ENCODE measurements around the gene SCGB3A2.
"Not testable (repeated sequence)": the region's sequence is repeated elsewhere in the genome, so short reads cannot be mapped to it uniquely, and the experiment has no call there.

The SCGB3A2 gene

GRCh38 chr5:147863454-147864158 lies 14.9 kb upstream of the SCGB3A2 start:
- no peak for DNase-seq

DNA sequence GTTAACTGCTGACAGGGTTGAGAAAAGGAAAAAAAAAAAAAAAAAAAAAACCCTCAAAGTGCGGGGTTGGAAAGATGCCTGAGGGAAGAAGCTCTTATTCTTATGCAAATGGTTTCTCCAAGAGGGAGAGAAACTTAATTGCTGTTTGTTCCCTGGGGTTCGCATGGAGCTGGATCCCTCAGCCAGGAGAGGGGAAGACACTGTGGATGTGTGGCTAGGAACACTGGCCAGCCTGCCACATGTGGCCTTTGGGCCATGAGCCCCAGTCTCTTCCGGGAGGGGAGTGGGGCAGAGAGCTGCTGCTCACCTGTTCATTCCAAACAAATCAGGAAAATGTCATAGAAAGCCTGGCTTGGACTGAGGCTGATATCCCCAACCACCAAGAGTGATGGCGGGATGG lies 9.4 kb upstream of the SCGB3A2 start:
- no peak for DNase-seq

DNA sequence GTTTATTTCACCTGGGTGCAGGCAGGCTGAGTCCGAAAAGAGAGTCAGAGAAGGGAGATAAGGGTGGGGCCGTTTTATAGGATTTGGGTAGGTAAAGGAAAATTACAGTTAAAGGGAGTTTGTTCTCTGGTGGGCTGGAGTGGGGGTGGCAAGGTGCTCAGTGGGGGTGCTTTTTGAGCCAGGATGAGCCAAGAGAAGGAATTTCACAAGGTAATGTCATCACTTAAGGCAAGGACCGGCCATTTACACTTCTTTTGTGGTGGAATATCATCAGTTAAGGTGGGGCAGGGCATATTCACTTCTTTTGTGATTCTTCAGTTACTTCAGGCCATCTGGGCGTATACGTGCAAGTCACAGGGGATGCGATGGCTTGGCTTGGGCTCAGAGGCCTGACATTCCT lies 8.6 kb upstream of the SCGB3A2 start:
- DNase-seq, result not testable (repeated sequence)

GRCh38 chr5:147871980-147872549 lies 6.4 kb upstream of the SCGB3A2 start:
- DNase-seq, result not testable (repeated sequence)

DNA sequence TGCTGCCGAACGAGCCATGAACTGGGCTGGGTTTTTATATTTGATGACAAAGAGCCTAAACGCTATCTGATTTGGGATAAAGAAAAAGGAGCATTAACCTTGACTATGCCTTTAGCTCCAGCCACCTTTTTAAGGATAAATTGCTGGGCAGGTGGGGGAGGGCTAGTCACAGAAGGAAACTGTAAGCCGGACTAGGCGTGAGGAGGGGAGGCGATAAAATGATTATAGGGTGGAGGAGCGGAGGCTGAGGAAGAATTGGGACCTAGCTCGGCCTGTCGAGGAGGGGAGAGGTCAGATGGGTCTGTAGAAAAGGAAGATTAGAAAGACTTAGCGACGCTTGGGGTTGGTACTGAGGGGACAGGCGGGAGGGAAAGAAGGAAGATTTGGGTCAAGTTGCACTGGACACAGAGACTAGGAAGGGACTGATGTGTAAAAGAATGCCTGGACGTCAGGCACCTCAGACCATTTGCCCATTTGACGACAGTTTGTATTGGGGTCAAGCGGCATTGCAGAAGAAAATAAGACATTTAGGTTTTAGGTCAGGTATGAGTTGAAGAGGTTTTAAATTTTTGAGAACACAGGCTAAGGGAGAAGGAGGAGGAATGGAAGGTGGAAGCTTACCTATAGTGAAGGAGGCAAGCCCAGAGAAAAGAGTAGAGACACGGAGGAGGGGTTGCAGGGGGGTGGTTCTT lies 5.6 kb upstream of the SCGB3A2 start:
- DNase-seq, result not testable (repeated sequence)

DNA sequence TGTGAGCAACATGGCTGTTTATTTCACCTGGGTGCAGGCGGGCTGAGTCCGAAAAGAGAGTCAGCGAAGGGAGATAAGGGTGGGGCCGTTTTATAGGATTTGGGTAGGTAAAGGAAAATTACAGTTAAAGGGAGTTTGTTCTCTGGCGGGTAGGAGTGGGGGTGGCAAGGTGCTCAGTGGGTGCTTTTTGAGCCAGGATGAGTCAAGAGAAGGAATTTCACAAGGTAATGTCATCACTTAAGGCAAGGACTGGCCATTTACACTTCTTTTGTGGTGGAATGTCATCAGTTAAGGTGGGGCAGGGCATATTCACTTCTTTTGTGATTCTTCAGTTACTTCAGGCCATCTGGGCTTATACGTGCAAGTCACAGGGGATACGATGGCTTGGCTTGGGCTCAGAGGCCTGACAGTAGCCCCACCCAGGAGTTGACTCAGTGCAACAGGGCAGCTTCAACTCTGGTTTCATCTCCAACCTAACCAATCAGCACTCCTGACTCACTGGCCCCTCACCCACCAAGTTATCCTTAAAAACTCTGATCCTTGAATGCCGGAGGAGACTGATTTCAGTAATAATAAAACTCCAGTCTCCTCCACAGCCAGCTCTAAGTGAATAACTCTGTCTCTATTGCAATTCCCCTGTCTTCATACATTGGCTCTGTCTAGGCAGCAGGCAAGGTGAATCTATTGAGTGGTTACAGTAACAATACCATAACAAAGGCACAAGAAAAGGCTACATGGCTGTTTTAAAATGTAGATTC lies 4.2 kb upstream of the SCGB3A2 start:
- not testable (repeated sequence) for DNase-seq

DNA sequence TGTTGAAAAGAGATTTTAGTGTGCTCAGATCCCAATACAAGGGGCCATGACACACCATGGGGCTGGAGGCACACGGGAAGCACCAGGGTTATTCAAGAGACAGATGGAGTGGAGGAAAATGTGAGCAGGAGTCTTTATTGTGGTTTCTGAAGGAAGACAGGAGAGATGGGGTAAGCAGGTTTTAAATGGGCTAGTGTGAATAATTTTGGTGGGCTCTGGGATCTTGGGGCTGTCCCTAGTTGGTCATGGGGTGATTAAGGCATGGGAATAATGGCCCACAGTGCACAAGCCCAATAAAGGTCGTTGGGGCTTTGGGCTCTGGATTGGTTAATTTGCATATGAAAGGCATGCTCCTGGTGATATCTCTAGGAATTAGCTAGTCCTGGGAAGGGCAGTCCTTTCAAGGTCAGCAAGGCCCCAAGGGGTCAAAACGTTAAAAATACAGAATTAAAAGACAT lies 3.6 kb upstream of the SCGB3A2 start:
- no peak for DNase-seq

- no peak for DNase-seq
These were observed 2.4 kb upstream of the SCGB3A2 start for GRCh38 chr5:147876141-147876540.

GRCh38 chr5:147876626-147877025 lies 1.9 kb upstream of the SCGB3A2 start:
- no peak for DNase-seq

- no peak for DNase-seq
These were observed 1.3 kb downstream of the SCGB3A2 start for GRCh38 chr5:147879784-147880183.

GRCh38 chr5:147880487-147880886 lies 2.0 kb downstream of the SCGB3A2 start:
- DNase-seq, result no peak

GRCh38 chr5:147882586-147883313 lies 4.2 kb downstream of the SCGB3A2 start:
- no peak for DNase-seq

- no peak for DNase-seq
These were observed 8.6 kb downstream of the SCGB3A2 start for GRCh38 chr5:147887026-147887627.

DNA sequence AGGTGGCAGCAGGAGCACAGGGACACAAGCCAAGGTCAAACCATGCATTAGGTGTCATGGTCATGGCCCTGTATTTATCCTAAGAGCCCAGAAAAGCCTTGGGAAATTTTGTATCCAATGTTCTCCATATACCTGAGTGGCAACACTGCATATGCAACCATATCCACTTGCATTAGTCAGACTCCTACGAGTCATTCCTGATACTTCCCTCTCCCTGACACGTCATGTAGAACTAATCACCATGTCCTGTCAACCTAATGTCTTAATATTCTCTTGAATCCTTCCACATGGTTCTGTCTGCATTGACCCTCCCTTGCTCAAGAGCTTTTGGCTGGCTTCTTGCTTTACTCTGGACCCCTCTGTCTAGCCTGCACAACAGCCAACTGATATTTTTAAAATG lies 9.4 kb downstream of the SCGB3A2 start:
- DNase-seq, result no peak

GRCh38 chr5:147892696-147893296 lies 14.3 kb downstream of the SCGB3A2 start:
- DNase-seq, result no peak

DNA sequence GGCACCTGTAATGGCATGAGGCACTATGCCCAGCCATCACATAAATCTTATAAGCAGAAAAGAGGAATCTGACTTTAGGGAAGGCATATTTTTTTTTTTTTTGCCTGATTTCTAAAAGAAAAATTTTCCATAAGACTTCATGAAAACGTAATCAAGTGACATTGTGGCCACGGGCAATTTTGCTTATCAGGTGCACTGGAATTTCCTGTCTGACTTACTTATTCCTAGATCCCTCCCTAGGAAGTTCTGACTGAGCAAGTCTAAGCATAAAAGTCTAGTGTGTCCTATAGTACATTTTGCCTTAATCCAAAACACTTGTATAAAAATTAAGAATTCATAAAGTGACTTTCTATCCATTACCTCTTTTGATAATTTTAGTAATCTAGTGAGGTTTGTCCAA lies 15.3 kb downstream of the SCGB3A2 start:
- no peak for DNase-seq

DNA sequence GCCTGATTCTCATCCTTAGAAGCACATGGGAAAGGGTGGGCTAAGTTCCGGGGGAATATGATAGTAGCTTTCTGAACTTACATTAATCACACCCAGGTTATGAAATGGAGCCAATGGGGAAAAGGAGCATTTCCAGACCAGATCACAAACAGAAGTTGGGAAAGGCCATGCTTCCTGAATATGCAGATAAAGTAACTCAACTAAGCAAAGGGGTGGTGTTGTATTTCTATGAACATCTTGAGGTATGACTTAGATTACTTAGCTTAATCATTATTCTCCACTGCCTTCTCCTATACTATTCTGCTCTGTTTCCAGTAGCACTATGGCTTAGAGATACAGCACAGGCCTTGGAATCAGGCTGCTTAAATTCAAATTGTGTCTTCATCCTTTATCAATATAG lies 17.4 kb downstream of the SCGB3A2 start:
- no peak for DNase-seq

- no peak for DNase-seq
These were observed 20.4 kb downstream of the SCGB3A2 start for GRCh38 chr5:147898875-147899401.

GRCh38 chr5:147901599-147902039 lies 23.1 kb downstream of the SCGB3A2 start:
- no peak for DNase-seq

DNA sequence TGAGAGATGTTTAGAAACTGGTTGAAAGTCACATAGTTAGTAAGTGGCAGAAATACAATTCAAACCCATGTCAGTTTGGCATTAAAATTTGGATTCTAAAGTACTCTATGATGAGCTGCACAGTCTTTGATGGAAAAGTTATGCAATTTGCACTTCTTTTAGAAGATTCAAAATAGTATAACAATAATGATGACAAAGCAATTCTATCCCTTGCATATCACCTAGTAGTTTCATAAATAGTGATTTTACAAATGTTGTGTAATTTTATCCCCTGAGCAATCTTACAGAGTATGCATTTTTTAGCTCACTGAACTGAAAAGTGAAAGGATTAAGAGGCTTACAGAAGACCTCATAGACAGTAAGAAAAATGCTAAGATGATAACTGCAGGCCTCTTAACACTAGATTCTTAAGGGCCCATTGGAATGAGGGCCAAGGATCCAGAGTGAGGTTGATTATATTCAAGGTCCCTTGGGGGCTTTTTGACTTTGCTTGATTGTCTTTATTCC lies 24.2 kb downstream of the SCGB3A2 start:
- no peak for DNase-seq

GRCh38 chr5:147904110-147904509 lies 25.6 kb downstream of the SCGB3A2 start:
- DNase-seq, result no peak

All from activated CD8-positive, alpha-beta memory T cell treated with anti-CD3 and anti-CD28 coated beads, Interleukin-2, amount 50 U/mL, for 48 hours (primary cell).